GM23248 (cell line): ENCODE data around the gene CASTOR1. TPM values are rescaled to one million over a fixed set of nuclear protein-coding genes. Genes with fewer than 3 reads are reported as not detected.

Experiments
- DNase-seq: peaks from one replicate; pipeline ENCODE4 v3.0.0-alpha.2; 2015
- H2AFZ ChIP-seq: fragments of 200-600 bp; sonication (generic); 2 replicates; pipeline ENCODE4 v1.6.1; 2016; ENCODE audit warnings: antibody characterized with exemption
- H3F3A ChIP-seq: fragments of 200-600 bp; sonication (generic); 2 replicates; pipeline ENCODE4 v1.6.1; 2016; ENCODE audit warnings: mild to moderate bottlenecking, antibody characterized with exemption, mixed run types; ENCODE audit not compliant: insufficient read depth
- H3K27ac ChIP-seq: fragments of 200-600 bp; sonication (generic); 2 replicates; pipeline ENCODE4 v1.5.1; 2016; ENCODE audit warnings: mild to moderate bottlenecking
- H3K27me3 ChIP-seq: fragments of 200-600 bp; sonication (generic); replicated peaks from 2 replicates; pipeline ENCODE4 v1.6.1; 2016; ENCODE audit warnings: mild to moderate bottlenecking; ENCODE audit not compliant: insufficient read depth
- H3K36me3 ChIP-seq: fragments of 200-600 bp; sonication (generic); 2 replicates; pipeline ENCODE4 v1.6.1; 2016; ENCODE audit warnings: low read depth, mild to moderate bottlenecking
- H3K4me1 ChIP-seq: fragments of 200-600 bp; sonication (generic); 2 replicates; pipeline ENCODE4 v1.6.1; 2016; ENCODE audit warnings: mild to moderate bottlenecking; ENCODE audit not compliant: insufficient read depth
- H3K4me2 ChIP-seq: fragments of 200-600 bp; sonication (generic); one replicate; pipeline ENCODE4 v1.6.1; 2016; ENCODE audit warnings: mild to moderate bottlenecking; ENCODE audit not compliant: unreplicated experiment
- H3K4me3 ChIP-seq: fragments of 200-600 bp; sonication (generic); 2 replicates; pipeline ENCODE4 v1.5.1; 2016; ENCODE audit warnings: mild to moderate bottlenecking
- H3K79me2 ChIP-seq: fragments of 200-600 bp; sonication (generic); 2 replicates; pipeline ENCODE4 v1.6.1; 2016; ENCODE audit warnings: mild to moderate bottlenecking; ENCODE audit not compliant: insufficient read depth
- H3K9ac ChIP-seq: fragments of 200-600 bp; sonication (generic); 2 replicates; pipeline ENCODE4 v1.6.1; 2016; ENCODE audit warnings: mild to moderate bottlenecking
- H3K9me2 ChIP-seq: fragments of 200-600 bp; sonication (generic); 2 replicates; pipeline ENCODE4 v1.6.1; 2016; ENCODE audit warnings: mixed run types, mild to moderate bottlenecking, moderate library complexity; ENCODE audit not compliant: insufficient read depth
- H3K9me3 ChIP-seq: fragments of 200-600 bp; sonication (generic); one replicate; pipeline ENCODE4 v1.6.1; 2017; ENCODE audit warnings: low read depth
- H4K20me1 ChIP-seq: fragments of 200-600 bp; sonication (generic); 2 replicates; pipeline ENCODE4 v1.6.0; 2016; ENCODE audit not compliant: insufficient read depth
- EZH2 ChIP-seq: fragments of 200-600 bp; sonication (generic); IDR thresholded peaks from 2 replicates; pipeline ENCODE4 v1.6.1; 2018; ENCODE audit warnings: antibody characterized with exemption, mild to moderate bottlenecking; ENCODE audit not compliant: insufficient read depth, poor library complexity, severe bottlenecking
- EZH2phosphoT487 ChIP-seq: fragments of 200-600 bp; sonication (generic); IDR thresholded peaks from 2 replicates; pipeline ENCODE4 v1.6.1; 2018; ENCODE audit warnings: antibody characterized with exemption, moderate library complexity, mild to moderate bottlenecking, low read depth; ENCODE audit not compliant: insufficient read depth
- WGBS, 2 experiments: methylation state at CpG; one replicate each; pipeline ENCODE4 v1.1.6; 2015 to 2017; ENCODE audit warnings: low lambda C conversion rate in 2 of 2, low coverage in 1 of 2; ENCODE audit errors: missing lambda C conversion rate in 2 of 2; 5-methylcytosine and 5-hydroxymethylcytosine counted together
- in situ Hi-C: fragments of 300-500 bp; cut with MboI; formaldehyde crosslinking; loops from 2 replicates; pipeline ENCODE4 v1.15.0; 2020
- polyA plus RNA-seq: library from polyadenylated mRNA; unstranded; fragments of >200 nt; fragmentation: Nextera tagmentation; extraction: Ambion mirVana; gene quantifications from 2 replicates; pipeline ENCODE4 v1.2.1, GENCODE V29; 2016
- total RNA-seq: library from RNA; depleted of rRNA; stranded (reverse); fragments of >200 nt; shearing (Covaris generic); gene quantifications from 2 replicates; pipeline ENCODE4 v1.2.3, GENCODE V29; 2014

Gene CASTOR1
- total and polyA plus RNA-seq, 2 experiments from 2014 or later = 8.7 to 13.4 TPM

- Histone ChIP-seq H3K79me2 (no peaks in the 10 kb centered on the region), H3K4me3 (no peak within 1 kb of the TSS), H3K27ac (no peak within 1 kb of the TSS), H3K36me3 (no peaks in the 10 kb centered on the region), H3K4me2 (no peak within 1 kb of the TSS), H3K9ac (no peak within 1 kb of the TSS), H4K20me1 (no peaks in the 10 kb centered on the region), H3K4me1 (peaks cover 4% of the 10 kb centered on the region; the same call in 1 of the 2 replicates), H3K9me2 (no peaks in the 10 kb centered on the region), H3F3A (no peaks in the 10 kb centered on the region), H3K27me3 (no peaks in the 10 kb centered on the region), H3K9me3 (no peaks in the 10 kb centered on the region), H2AFZ (no peak within 1 kb of the TSS)
- 73 to 82% methylated on average over 24 to 35 of the region's 35 CpGs for WGBS, 2 experiments
- no peak for TF ChIP-seq EZH2
- TF ChIP-seq EZH2phosphoT487 = no peak
- no peak for DNase-seq
- in situ Hi-C loops = no loop called here
These were observed 22.6 kb downstream of the CASTOR1 start, which contains the start of gene OSM for GRCh38 chr22:30266445-30267381. Gene OSM, minus strand, starts transcription at chr22:30266851. Its CDS starts 52 bp downstream, at chr22:30266799.

DNA sequence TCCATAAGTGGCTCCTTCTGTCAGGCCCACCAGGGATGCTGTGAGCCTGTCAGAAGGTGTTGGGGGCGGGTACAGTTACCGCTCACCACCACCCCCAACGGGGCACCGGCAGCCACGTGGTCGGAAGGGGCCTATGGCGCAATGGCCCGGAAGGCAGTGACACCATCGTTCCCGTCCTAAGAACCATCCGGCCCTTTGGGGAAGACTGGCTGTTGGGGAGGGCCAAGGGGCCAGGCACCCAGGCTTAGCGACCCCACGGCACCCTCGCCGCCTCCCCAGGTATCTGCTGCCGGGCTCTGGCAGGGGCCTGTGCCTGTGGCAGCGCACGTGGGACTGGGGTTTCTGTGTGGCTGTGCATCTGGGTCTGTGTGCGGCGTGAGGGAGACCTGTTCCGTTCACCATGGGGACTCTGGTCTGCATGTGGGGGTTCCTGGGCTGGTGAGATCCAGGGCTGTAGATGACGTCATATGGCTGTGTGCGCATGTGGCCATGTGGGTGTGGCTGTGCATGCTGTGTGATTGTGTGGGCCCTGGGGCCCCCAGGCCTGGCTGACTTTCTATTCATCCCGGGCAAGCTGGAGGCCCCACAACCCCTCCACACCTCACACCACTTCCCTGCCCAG, 23.4 kb downstream of the CASTOR1 start:
- Histone ChIP-seq H3K27ac (no peak overlapping the region), H3K9ac (no peak overlapping the region), H3K9me3 (no peaks in the 10 kb centered on the region), H3K79me2 (no peaks in the 10 kb centered on the region), H4K20me1 (no peaks in the 10 kb centered on the region), H2AFZ (no peak overlapping the region), H3F3A (no peaks in the 10 kb centered on the region), H3K4me1 (peaks cover 4% of the 10 kb centered on the region; the same call in 1 of the 2 replicates), H3K27me3 (no peaks in the 10 kb centered on the region), H3K9me2 (no peaks in the 10 kb centered on the region), H3K4me2 (no peak overlapping the region), H3K4me3 (no peak overlapping the region), H3K36me3 (no peaks in the 10 kb centered on the region)
- 79 to 81% methylated on average over 23 to 24 of the region's 24 CpGs for WGBS, 2 experiments
- TF ChIP-seq EZH2phosphoT487 = no peak
- no peak for TF ChIP-seq EZH2
- in situ Hi-C loops = no loop called here
- DNase-seq = peak; percentile 46

- no peaks in the 10 kb centered on the region for H3F3A ChIP-seq
- H3K79me2 ChIP-seq = no peaks in the 10 kb centered on the region
- H3K4me2 ChIP-seq = no peak overlapping the region
- H3K4me1 ChIP-seq = peaks cover 4% of the 10 kb centered on the region; the same call in 1 of the 2 replicates
- H3K9me2 ChIP-seq = no peaks in the 10 kb centered on the region
- H3K9me3 ChIP-seq = no peaks in the 10 kb centered on the region
- no peak overlapping the region for H2AFZ ChIP-seq
- DNase-seq = no peak
- no peaks in the 10 kb centered on the region for H4K20me1 ChIP-seq
- no peak overlapping the region for H3K9ac ChIP-seq
- WGBS, 2 experiments = 75 to 78% methylated on average over 9 of the region's 9 CpGs
- no peaks in the 10 kb centered on the region for H3K27me3 ChIP-seq
- no peak overlapping the region for H3K27ac ChIP-seq
- in situ Hi-C loops = no loop called here
- H3K4me3 ChIP-seq = no peak overlapping the region
- no peaks in the 10 kb centered on the region for H3K36me3 ChIP-seq
- TF ChIP-seq EZH2phosphoT487 (no peak), EZH2 (no peak)
These were observed 24.1 kb downstream of the CASTOR1 start for GRCh38 chr22:30265131-30265720.

DNA sequence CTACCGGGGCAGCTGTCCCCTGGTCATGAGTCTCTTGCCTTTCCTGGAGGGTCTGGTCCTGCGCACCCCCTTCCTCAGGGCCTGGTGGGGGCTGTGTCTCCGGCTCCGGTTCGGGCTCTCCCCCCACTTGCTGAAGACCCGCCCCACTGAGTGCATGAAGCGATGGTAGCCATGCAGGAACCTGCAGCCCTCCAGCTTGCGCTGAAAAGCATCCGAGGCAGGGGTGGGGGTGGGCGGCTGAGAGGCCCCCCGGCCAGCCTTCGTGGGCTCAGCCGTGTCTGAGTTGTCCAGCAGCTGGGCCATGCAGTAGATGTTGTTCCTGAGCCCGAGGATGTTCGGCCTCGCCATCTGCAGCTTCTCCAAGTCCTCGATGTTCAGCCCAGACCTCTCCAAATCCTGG, 25.4 kb downstream of the CASTOR1 start:
- Histone ChIP-seq H3K79me2 (no peaks in the 10 kb centered on the region), H3K4me3 (no peak overlapping the region), H3F3A (no peaks in the 10 kb centered on the region), H3K4me2 (no peak overlapping the region), H3K9ac (no peak overlapping the region), H3K4me1 (peaks cover 4% of the 10 kb centered on the region; the same call in 1 of the 2 replicates), H4K20me1 (no peaks in the 10 kb centered on the region), H3K27me3 (no peaks in the 10 kb centered on the region), H3K9me3 (no peaks in the 10 kb centered on the region), H3K36me3 (no peaks in the 10 kb centered on the region), H2AFZ (no peak overlapping the region), H3K27ac (no peak overlapping the region), H3K9me2 (no peaks in the 10 kb centered on the region)
- TF ChIP-seq EZH2phosphoT487 (no peak), EZH2 (no peak)
- WGBS, 2 experiments = 95 to 96% methylated on average over 17 of the region's 17 CpGs
- DNase-seq = no peak
- in situ Hi-C loops = no loop called here
